Kidney glomerular epithelial cell (primary cell): Measurements from ENCODE around the gene CALR3.
"Not testable (repeated sequence)": the region's sequence is repeated elsewhere in the genome, so short reads cannot be mapped to it uniquely, and the experiment has no call there.

ENCODE experiments used
- DNase-seq: peaks from one replicate; lab custom pipeline; 2025; lab: John Stamatoyannopoulos, UW

Gene CALR3, protein sequence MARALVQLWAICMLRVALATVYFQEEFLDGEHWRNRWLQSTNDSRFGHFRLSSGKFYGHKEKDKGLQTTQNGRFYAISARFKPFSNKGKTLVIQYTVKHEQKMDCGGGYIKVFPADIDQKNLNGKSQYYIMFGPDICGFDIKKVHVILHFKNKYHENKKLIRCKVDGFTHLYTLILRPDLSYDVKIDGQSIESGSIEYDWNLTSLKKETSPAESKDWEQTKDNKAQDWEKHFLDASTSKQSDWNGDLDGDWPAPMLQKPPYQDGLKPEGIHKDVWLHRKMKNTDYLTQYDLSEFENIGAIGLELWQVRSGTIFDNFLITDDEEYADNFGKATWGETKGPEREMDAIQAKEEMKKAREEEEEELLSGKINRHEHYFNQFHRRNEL

DNA sequence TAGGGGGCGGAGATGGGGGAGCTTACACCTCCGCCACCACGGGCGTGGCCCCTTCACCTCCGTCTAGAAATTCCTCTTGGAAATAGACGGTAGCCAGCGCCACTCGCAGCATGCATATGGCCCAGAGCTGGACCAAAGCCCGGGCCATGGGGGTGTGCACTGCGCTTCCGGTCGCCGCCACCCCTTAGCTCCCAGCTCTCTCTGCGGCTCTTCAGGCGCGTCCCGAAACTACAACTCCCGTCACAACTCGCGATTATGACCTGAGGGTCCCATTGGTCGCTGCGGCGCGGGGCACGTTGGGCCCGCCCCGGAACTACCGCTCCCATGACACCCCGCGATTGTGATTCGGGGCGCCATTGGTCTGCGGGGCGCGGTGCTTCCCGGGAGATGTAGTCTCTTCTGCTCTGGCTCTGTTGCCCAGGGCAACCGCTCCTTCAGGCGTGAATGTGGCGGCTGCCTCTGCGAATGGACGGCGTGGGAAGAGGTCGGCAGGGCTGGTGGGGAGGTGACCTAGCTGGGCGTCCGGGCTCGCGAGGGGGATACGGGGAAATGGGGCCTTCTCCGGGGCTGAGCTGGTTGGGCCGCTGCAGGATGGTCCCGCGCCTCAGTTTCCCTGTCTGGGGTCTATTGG lies at the start of gene CALR3, which contains the start of gene C19orf44:
Gene CALR3, minus strand, starts transcription at position 186 of the 631 bp plus-strand sequence. Its CDS starts 38 bp downstream, at position 148.
Gene C19orf44, plus strand, starts transcription at position 413 of the 631 bp plus-strand sequence. CDS start 4,399 bp downstream, outside the sequence.
- peak; percentile 98 for DNase-seq

DNA sequence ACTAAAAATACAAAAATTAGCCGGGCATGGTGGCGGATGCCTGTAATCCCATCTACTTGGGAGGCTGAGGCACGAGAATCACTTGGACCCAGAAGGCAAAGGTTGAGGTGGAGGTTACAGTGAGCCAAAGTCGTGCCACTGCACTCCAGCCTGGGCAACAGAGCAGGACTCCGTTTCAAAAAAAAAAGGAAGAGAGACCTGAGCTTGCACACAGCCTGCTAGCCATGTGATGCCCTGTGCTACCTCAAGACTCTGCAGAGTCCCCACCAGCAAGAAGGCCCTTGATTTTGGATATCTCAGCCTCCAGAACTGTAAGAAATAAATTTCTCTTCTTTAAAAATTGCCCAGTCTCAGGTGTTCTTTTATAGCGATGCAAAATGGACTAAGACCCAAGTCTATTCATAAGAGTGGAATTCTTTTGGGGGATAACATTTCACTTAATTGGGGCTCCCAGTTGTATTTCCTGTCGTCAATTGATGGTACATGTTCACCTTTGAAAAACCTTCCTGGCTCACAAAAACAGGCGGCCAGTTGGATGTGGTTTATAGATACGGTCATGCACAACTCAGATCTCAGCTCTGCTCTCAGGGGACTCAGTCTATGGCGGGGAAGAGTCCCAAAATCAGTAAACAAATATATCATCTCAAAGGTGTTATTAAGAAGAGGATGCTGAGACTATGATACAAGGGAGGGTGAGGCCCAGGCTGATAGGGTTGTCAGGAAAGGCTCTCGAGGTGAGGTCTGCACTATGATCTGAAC lies 48.7 kb upstream of the CALR3 start:
- DNase-seq, result no peak

DNA sequence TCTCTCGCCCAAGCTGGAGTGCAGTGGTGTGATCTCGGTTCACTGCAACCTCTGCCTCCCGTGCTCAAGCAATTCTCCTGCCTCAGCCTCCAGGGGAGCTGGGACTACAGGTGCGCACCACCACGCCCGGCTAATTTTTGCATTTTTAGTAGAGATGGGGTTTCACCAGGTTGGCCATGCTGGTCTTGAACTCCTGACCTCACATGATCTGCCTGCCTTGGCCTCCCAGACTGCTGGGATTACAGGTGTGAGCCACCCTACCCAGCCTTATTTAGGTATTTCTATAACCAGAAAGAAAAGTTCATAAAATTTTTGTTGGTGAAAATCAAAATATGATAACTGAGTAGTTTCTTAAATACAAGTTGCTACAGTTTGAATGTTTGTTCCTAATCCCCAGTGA lies 47.8 kb upstream of the CALR3 start:
- DNase-seq, result not testable (repeated sequence)

DNA sequence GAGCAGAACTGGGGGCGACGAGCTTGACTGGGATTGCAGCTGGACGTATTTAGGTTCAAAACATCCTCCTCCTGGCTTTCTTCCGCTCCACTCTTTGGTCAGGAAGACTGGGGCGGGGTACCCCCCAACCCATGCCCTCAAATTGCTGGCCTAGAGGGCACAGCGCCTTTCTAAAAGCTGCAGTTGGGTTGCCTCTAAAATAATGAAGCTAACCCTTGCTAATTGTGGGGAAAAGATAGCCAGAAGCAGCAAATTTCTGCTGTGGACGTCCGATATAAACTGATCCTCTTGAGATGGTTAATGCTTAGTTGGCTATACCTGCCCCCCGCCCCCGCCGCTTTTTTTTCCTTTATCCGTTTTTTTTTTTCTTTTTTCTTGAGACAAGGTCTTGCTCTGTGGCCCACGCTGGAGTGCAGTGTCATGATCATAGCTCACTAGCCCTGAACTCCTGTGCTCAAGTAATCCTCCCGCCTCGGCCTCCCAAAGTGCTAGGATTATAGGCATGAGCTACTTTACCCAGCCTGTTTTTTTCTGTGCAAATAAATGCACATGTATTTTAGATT lies 47.0 kb upstream of the CALR3 start:
- DNase-seq, result no peak

DNA sequence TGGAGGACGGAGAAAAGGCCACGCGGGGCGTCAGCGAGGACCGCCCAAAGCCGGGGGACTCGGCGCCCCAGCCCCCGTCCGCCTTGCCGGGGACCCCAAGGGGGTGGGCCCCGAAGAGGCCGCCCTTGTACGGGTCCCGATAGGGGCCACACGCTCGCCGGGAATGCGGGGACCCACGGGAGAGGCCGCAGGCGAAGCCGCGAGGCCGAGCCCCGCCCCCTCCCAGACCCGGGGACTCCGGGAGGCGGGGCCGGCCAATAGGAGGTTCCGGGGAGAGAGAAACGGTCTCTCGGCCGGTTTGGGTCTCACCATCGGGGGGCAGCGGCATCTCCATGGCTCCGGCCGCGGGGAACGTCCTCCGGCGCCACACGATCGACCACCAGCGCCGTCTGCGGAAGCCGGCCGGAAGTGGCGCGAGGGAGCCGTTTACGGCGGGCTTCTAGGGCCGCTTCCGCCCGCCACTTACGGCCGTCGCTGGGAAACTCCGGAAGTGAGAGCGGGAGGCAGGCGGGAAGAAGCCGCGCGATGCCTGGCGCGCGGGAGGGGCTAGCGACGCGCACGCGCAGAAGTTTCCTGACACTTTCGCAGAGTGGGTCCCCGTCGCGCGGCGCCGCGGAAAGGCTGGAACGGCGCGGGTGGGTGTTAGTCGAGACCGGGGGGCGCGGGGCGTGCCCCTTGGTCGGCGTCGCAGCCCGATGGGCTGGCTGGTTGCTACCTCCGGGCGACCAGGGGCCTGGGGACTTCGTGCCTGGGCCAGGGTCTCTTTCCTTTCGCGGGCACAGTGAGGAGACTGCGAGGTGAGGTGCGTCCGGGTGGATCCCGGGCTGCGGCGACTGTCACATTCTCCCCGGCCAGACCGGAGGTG lies 46.3 kb upstream of the CALR3 start, which contains the start of gene CHERP:
Gene CHERP, minus strand, starts transcription at position 393 of the 865 bp plus-strand sequence. Its CDS starts 59 bp downstream, at position 334.
- peak; percentile 84 for DNase-seq

DNA sequence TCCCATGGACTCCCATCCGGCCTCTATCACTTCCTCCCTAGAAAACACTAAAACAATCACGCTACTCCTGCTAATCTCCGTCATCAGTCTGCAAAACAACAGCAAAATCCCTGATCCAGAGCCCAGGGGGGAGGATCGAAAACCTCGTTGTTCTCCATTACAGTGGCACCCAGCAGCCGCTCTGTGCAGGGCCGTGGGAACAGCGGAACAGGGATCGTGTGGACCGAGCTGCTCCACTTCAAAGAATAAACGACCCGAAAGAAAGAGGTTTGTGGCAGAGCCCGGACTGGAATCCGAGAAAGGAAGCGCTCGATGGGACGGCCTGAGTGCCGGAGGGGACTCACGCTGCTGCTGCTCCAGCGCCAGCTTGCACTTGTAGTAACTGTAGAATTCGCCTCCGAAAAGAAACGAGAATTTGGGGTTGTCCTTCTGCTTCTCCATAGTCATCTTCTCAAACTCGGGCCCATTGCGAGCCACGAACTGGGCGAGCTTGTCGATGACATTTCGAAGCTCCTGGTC lies 45.6 kb upstream of the CALR3 start:
- no peak for DNase-seq

DNA sequence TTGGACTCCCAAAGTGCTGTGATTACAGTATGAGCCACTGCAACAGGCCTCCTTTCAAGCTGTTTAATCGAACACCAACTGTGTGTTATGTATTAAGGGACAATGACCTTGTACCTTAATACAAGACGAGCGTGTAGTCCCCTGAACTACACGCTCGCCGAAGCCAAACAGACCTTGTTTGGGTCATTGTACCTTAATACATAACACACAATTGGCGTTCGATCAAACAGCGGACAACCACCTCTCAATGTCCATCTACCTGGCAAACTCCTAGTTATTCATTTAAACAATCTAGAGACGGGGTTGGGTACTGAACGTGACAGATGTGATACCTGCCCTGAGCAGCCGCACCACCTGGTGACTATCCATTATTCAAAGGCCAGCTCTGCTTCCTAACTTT lies 45.0 kb upstream of the CALR3 start:
- no peak for DNase-seq

DNA sequence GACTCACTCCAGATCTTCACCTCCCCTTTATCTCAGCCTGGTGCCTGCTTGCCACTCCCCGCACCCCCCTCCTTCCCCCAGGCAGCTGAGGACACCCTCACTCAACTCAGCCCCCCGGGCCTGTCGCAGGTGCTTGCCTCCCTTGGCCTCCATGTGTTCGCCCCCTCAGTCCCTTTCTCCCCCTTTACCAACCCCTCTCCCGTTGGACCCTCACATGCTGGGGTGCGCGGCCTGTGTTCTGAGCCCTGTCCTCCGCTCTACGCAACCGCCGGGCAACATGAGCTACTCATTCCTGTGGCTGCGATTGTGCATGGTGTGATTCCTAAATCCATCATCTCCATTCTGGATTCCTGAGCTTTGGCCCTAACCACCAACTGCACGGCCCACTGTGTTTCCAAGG lies 41.1 kb upstream of the CALR3 start:
- DNase-seq, result no peak

DNA sequence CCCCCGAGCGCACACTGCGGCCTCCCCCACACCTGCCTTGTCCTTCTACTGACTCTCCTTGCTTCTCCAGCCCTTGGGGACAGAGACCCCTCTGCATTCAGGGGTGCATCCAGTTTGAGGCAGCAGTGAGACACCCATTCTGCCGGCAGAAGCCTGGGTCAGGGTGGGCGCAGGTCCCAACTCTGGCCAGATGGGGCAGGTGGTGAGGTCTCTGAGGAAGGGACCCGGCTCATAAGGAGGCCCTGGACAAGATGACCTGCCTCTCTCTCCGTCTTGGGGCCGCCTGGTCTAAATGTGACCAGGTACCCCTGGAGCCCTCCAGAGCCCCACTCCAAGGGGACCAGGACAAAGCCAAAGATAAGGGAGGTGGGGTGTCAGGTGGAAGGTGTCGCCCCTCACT lies 40.2 kb upstream of the CALR3 start:
- DNase-seq, result no peak

DNA sequence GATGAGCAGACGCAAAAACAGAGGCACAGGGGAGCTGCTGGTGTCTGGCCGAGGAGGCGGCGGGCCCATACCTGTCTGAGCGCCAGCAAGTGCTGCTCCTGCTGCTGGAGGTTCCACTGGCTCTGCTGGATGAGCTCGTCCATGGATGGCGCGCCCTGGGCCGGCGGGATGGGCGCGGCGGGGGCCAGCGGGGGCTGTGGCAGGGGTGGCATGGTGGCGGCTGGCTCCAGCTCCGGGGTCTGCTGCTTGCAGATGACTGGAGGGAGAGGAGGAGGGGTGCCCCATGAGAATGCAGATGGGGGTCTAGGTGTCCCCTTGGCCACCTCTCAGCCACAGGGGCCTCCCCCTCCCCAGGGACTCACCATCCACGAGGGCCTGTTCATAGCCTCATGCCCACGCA lies 39.4 kb upstream of the CALR3 start:
- DNase-seq, result no peak

DNA sequence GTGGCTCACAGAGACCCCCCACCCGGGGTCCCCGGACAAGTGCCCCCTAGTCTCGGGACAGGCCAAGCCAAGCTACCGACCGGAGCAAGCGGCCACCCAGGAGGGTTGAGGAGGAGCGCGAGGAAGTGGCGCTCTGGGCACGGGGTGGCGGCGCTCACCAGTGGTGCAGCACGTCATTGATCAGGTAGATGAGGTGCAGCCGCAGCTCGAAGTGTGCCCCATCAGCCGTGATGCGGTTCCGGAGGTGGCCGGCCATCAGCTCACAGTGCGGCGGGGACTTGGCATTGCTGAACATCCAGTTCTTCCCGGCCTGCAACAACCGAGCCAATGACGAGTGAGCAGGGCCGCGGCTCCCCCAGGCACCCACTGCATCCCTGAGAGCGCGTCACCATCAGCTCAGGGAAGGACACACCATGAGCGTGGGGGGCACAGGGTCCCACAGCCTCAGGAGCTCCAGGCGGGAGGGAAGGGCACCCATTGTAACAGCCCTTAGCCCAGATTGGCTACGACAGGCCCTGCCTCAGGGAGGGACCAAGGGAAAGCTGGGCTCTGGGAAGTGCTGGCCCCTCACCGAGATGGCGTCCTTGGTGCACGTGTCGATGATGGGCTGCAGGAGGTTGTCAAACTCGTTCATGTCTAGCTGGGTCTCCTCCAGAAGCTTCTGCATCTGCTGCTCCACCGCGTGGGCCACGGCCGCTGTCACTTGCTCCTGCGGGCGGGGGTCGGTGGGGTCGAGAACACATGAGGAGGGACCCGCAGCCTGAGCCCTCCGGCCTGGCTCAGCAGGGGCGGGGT lies 36.7 kb upstream of the CALR3 start:
- no peak for DNase-seq

DNA sequence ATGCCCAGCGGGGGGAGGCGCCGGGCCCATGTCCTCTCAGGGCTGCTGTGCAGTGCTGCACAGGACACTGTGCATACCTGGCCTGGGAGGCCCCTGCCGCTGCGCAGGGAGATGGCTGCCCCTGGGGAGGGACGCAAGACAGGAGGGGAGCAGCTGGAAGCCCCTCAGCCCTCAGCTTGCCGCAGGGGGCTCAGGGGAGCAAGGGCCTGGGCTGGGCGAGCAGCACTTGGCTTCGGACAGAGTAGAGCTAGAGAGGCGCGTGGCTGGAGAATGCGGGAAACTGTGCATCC lies 35.4 kb upstream of the CALR3 start:
- DNase-seq, result no peak

DNA sequence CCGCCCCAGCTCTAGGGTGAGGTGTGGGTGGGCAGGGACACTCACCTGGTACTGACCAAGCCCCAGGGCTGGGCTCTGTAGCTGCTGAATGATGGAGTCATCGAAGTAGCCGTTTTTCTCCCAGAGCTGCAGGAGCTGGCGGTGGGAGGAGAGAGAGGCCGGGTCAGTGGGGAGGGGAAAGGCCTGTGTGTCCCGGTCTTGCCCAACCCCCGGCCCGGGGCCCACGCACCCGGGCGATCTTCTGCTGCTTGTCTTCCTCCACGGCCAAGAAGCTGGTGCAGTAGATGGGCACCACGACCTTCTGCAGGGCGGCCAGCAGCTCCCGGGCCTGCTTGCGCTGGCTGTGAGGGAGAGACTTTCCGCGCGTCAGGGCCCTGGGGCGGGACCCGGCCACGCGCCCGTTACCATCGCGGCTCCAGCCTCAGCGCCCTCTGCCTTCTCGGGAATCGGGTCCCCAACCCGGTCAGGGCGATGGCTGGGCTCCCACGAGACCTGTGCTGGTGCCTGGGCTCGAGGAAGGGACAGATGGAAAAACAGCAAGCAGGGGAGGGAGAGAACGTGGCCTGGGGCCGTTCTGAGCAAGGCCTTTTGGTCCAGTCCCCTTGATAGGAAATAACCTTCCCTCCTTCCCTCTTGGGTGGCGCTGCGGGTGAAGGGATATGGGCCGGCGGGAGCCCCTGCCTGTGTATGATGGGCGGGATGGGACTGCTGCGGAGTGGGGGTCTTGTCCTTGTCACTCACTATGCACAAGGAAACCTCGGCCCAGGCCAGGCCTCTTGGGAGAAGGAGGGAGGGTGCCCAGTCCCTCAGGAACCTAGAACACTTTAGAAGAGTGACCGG lies 34.8 kb upstream of the CALR3 start:
- no peak for DNase-seq

DNA sequence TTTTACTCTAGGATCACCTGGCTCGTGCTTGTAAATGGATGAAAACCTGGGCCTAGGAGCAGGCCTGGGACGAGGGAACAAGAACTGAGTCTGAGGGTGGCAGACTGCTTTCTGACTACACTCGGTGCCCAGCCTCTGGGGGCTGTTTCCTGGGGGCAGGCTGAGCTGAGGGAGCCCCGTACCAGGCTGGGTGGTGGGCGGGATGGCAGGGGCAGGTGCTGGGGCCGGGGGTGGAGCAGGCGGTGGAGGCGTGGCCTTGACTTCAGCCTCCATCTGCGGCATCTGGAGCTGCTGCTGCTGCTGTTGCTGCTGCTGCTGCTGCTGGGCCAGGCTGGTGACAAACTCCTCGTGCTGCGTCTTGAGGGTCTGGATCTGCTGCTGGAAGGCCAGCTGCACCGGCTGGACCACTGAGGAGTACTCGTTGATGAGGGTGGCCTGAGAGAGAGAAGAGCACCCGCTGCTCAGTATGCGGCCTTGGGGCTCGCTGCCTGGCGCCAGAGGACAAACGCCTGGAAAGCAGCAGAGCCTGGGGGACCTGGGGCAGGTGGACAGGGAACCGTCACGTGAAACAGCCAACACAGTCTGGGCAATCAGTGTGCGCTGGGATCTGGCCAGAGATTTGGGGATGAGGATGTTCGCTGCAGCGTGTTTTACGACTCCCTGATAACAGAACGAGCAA lies 33.6 kb upstream of the CALR3 start:
- DNase-seq, result no peak

DNA sequence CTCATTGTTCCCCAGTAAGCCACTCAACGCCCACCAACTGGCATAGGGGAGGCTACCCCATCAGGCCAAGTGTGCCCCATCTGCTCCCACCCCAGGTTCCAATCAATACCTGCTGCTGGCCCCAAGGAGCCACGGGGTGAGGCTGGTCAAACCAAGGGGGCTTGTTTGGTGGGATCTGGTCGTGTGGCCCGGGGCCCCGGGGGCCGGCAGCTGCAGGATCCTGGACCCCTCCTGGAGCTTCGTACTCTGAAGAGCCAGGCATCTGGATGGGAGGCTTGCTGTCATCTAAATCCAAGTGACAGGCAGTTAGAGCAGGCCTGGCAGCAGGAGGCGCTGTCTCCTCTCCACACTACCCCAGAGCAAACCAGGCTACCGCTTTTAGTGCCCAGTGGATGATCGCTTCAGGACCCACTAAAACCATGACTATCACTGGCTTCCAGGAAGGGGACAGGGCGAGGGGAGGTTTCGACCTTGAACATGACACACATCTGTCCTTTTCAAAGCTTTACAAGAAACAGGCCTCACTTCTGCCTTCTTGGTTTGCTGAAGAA lies 32.1 kb upstream of the CALR3 start:
- DNase-seq, result no peak

DNA sequence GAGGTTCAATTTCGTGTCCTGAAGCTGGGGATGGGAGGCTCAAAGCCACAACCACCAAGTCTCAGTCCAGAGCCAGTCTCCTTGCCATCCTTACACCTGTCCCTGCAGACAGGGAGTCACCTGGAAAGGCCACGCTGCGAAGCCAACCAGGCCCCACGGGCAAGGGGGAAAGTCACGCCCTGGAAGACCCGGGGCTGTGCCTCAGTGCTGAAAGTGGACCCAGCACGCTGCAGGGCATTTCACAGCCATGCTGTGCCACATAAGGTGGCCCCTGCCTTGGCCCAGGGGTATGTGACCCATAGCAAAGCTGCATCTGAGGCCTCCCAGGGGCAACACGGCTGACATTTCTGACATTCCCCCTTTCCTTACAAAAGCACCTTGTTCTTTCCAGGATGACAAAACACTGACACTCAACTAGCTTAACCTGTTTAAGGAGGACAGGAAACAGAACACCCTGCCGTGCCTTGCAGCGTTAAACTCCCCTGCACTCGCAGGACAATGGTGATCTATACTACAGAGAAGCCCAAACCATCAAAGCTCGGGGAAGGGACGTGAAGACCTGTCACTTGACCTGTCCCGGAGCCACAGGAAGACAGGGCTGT lies 31.5 kb upstream of the CALR3 start:
- DNase-seq, result no peak

DNA sequence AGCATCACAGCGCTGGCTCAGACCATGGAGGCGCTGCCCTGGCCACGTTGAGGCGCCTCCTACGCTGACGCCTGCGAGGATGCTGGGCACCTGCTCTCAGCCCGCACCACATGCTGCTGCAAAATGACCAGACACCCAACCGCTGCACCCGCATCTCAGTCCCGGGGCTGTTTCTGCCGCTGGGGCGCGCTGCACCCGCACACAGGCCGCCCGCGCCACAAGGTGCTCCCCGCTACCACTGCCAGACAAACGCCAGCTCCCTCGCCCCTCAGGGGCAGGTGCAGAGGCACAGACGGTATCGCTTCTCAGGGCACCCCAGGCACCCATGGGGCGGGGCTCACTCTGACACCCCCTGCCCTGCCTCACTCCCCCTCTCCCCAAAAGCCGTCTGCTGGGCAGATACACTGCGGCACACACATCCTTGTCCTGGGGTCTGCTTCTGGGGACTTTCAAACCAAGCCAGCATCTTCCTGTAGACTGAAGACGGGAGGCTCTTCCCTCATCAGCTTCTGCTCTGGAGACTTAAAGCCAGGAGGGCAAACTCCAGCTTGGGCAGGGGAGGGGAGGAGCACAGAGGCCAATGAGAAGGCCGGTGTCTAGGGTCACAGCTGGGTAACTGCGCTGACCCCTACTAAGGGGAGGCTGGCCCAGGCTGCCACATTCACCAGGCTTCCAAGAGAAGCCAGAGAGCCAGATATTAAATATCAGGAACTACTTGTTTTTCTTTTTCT lies 29.9 kb upstream of the CALR3 start:
- DNase-seq, result no peak
